Measurements from ENCODE around the gene NRP2.

The NRP2 gene
- total RNA-seq: 0.31 to 0.81 reads per million in 2 donors

DNA sequence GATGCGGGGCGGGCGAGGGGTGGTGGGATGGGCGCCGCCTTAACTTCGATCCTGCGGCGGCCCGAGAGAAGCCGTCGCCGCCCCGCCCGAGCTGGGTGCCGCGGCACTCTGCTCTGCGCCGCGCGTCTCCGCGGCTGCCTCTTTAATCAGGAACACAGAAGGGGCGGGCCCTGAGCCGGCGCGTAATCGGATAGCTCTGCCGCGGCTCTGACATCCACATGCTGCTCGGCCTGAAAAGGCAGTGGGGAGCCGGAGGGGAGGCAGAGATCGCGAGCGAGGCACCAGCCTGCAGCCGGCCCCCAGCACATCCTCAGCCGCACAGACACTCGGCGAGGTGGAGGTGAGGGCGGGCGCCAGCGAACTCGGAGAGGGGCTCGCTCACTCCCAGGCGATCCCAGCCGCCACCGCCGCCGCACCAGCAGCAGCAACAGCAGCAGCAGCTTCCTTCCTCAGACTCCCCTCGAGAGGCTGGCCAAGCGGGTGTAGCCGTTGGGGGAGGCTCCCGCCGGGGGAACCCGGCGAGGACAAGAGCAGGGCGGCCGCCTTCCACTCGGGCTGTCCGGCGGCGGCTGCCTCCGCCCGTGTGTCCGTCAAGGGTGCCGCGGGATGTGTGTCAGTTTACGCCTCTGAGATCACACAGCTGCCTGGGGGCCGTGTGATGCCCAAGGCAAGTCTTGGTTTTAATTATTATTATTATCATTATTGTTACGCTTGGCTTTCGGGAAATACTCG lies at the start of gene NRP2:
TSS of gene NRP2 (plus strand) at position 263 of the 732 bp plus-strand sequence. CDS start 790 bp downstream, outside the sequence.
- peak in 3 of 5 experiments; percentile 7 to 75 (median 41) for DNase-seq

GRCh38 chr2:205633994-205634393 lies 48.3 kb upstream of the NRP2 start:
- no peak for DNase-seq

DNA sequence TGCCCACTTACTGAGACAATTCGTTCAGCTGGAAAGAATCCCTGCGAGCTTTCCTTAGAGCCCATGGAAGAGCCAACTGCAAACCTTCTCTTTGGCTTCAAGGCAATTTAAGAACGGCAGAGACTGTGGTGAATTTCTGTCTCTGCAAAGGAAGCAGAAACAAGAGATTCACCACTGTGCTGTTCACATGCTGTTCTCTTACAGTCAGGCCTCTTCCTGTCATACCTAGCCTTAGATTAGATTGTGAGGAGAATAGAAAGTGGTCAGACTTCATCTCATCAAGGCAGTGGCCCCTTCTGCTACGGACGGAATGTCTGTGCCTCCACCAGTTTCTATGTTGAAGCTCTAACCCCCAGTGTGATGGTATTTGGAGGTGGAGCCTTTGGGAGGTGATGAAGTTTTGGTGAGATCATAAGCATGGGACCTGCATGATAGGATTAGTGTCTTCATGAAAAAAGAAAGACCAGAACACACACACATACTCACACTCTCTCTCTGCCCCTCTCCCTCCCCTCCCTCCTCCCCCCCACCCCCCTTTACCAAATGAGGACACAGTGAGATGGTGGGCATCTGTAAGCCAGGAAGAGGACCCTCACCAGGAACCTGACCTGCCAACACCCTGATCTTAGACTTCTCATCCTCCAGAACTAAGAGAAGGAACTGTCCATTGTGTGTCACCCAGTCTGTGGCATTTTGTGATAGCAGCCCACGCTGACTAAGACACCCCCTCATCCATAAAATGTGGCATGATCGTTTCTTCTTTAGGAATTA lies 45.6 kb upstream of the NRP2 start:
- DNase-seq: peak in 1 of 5 experiments; percentile 20

- no peak for DNase-seq
These were observed 45.0 kb upstream of the NRP2 start for GRCh38 chr2:205637320-205637602.

- no peak for DNase-seq
These were observed 44.4 kb upstream of the NRP2 start for GRCh38 chr2:205637779-205638503.

DNA sequence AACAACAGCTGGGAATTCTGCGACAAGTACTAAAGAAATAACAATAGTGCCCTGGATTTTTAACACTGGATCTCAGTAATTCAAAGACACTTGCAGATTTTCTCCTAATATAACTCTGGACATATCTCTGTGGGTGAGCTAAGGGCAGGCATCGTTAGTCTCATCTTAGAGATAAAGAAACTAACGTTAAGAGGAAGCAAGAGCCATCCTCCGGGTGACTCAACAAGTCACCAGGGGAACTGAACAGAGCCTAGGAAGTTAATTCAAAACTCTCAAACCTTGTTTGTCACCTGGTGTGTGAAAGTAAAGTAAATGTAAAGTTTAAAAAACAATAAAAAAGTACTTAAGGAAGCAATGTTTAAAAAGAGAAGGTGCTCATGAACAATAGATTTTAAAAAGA lies 41.6 kb upstream of the NRP2 start:
- peak in 1 of 5 experiments; percentile 4 for DNase-seq

DNA sequence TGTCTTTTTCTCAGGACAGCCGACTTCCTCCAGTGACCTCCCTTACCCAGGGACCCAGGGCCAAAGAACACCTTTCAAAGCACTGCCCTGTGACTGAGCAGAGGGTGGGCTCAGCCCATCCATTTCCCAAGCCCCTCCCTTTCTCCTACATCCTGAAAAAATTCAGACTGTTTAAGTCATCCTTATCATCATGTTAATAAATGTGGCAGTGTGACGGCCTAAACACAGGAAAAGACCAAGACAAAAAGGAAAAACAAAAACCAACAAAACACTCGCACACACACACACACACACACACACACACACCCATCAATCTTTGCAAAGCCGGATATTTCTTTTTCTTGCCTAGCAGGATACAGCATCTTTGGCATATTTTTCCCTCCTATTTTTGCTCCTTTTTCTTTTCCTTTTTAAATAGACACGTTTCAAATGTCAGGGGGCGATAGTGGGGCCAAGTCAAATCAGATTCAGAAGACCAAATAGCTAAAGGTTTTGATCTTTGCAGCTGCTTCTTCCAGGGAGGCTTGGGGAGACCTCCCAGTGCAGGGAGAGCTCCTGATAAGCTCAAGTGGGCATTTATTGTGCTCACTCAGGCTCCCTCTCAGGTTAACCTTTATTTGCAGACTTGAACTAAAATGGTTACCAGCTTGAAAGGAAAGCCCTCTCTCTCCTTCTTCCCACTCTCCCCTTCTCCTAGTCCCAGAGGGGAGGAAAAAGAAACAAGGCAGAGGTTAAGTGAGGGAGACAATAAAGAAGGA lies 39.5 kb upstream of the NRP2 start:
- DNase-seq: no peak

GRCh38 chr2:205643391-205643885 lies 38.9 kb upstream of the NRP2 start:
- DNase-seq: no peak

DNA sequence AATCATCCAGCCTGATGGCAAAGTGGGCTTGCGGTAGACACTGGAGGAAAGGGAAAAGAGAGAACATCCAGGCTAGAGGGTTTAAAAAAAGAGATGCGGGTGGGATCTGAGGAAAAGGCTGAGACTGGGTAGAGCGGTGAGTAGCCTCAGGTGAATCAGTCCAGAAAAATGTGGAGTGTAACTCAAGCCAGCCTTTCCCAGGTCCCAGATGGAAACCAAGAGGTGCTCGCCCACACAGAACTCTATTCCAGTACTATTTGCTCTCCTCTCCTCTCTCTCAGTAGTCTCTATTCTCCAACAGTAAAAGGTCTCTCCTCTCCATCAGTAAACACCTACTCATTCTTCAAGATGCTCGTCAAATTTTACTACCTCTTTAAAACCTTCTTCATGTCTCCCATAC lies 38.3 kb upstream of the NRP2 start:
- DNase-seq: no peak

GRCh38 chr2:205646680-205647079 lies 35.6 kb upstream of the NRP2 start:
- no peak for DNase-seq

DNA sequence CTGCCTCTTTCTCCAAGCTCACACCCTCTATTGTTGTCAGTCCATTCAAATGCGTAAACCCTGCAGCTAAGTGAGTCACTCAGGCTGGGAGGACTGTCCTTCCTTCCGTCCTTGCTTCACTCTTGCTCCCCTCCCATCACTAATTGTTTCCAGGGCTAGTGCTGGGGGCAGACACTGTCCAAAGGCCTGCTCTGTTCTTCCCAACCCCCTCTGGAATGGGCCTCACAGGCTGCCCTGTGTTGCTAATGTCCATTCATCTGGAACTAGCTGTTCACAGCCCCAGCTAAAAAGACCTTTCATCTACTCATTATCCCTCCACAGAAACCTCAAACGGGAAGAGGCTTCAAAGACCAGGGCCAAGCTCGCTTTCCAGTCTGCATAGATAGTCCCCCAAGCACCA lies 31.9 kb upstream of the NRP2 start:
- DNase-seq: no peak

DNA sequence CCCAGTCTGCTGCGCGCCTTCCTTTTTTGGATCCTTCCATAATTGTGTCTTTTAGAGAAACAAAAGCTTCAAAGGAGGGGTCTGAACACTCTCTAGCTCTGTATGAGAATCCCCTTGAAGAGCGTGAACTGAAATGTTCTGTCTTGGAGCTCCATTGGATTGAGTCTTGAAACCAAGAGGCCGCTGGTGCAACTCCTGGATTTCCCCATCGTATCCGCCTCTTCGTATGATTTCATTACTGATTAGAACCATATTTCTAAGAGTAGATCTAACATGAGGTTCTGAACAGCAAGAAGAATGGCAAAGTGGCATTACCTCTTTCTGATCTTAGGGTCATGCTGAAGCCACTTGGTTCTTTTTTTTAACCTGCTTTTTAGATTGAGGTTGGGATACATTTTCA lies 31.4 kb upstream of the NRP2 start:
- DNase-seq: no peak

GRCh38 chr2:205651719-205652118 lies 30.6 kb upstream of the NRP2 start:
- DNase-seq: no peak

DNA sequence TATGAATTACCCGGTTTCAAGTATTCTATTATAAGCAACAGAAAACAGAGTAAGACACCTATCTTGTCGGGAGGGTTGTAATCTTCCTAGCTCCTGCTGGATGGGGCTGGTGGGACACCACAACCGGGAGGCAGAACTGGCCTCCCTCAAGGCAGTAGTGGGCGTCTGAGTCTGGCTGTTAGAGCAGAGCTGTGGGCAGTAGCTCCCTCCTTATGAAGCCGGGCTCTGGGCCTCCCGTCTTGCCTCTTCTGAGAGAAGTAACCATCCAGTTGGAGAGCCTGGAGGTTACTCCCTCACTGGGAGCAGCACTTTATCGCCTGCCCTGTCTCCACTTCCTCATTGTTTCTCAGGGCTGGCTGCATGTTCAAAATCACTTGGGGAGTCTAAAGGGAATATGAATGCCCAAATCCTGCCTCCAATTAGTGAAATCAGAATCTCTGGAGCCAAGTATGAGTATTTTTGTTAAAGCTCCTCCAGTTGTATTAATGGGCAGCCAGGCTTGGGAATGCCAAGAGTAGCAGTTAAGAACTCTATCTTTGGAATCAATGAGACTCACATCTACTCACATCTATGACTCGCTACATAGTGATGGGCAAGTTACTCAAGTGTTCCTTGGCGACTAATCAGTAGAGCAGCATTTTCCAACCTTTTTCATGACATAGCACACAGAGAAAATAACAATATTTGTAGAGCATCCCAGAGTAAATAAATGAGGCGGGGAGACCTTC lies 27.3 kb upstream of the NRP2 start:
- no peak for DNase-seq

DNA sequence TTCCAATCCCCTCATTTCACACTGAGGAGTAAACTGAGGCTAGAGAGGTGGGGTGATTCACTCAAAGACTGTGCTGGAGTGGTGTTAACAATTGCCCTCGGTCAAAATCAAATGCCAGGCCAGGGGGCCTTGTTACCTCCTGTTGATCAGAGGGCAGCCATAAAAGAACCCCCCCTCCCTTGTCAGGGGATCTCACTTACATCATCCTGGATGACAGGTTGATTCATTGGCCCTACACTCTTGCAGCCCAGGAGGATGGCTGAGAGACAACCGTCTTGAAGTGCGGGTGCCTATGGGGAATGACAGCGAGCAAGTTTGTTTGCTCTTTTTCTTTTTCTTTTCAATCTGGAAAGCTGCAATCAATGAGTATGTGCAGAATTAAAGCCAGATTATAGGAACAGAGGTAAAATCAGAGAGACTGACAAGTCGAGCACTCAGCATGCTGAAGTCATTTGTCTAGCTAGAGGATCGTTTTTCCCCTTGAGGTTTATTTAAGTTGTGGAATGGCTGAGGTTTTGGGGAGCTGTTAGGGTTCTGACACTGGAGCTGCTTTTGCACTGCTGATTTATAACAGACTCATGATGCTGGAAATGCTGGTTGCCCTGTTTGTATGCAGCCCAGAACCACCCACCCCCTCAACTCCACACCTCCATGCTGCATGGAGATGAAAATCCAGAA lies 26.4 kb upstream of the NRP2 start:
- DNase-seq: no peak

DNA sequence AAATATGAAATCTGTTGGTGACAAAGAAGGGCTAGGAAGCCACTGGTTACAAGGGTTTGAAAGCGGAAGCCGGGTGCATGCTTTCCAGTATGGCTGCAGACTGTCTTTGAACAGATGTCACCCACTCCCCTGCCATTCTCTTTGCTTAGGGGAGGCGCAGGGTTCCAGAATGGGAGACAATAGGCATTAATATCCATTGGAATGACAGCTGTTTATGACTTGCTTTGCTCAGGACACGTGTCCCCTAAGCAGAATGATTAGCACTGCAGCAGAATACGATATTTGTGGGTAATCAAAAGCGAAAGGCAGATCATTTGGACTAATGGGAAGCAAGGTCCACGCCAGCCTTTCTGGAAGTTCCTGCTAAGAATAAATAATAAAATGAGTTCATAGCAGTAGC lies 25.8 kb upstream of the NRP2 start:
- DNase-seq: no peak

- DNase-seq: no peak
These were observed 25.4 kb upstream of the NRP2 start for GRCh38 chr2:205656941-205657340.

GRCh38 chr2:205657579-205657978 lies 24.7 kb upstream of the NRP2 start:
- no peak for DNase-seq

DNA sequence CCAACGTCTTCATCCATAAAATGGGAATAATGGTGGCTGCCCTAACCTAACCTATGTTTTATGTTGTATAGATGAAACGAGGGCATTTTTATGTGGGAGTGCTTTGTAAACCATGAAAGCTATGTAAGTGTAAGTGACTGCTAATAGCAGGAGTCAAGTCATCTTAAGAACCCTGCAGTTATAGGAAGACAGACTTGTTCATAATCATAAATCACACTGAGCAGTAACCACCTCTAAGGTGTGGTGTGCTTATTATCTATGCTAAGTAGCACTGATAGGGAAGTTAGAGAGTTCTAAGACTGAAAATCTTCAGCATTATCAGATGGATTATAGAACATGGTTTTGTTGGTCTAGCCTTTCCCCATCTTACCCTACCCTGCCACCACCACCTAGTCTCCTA lies 24.2 kb upstream of the NRP2 start:
- DNase-seq: no peak

- no peak for DNase-seq
These were observed 23.7 kb upstream of the NRP2 start for GRCh38 chr2:205658572-205658971.

DNA sequence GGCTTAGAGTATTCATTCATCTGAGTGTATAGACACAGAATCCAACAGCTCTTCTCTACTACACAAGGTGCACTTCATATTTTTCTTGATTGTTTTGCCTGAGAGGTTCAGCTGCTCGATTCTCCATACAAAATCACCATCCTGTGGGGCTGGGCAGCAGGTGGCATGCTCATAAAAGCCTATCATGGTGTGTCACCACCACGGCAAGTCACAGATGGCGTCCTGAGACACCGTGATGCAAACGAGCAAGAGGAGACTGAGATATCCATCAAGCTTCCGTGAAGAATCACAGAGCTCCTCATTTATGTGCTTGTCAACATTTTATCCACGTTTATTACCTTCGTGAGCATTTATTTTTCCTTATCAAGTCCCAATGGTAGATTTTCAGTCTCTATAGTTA lies 22.4 kb upstream of the NRP2 start:
- no peak for DNase-seq

Measured in T-helper 2 cell (primary cell).